Smooth muscle cell (in vitro differentiated cells): ENCODE results near the gene ABHD15. TPM values are rescaled to one million over a fixed set of nuclear protein-coding genes. Genes with fewer than 3 reads are reported as not detected.

Source experiments
- DNase-seq: peaks from one replicate; lab custom pipeline; 2025; ENCODE audit not compliant: unreplicated experiment; lab: John Stamatoyannopoulos, UW
- H2AFZ ChIP-seq: fragments of 200-600 bp; sonication (generic); 2 replicates; pipeline ENCODE4 v1.6.0; 2016; ENCODE audit warnings: antibody characterized with exemption, low read depth, mild to moderate bottlenecking
- H3F3A ChIP-seq: fragments of 200-600 bp; sonication (generic); 2 replicates; pipeline ENCODE4 v1.6.0; 2017; ENCODE audit warnings: antibody characterized with exemption, low read depth
- H3K27ac ChIP-seq: fragments of 200-600 bp; sonication (generic); 2 replicates; pipeline ENCODE4 v1.5.1; 2016; ENCODE audit warnings: low read depth, mild to moderate bottlenecking
- H3K27me3 ChIP-seq: fragments of 200-600 bp; sonication (generic); 2 replicates; pipeline ENCODE4 v1.6.1; 2016; ENCODE audit warnings: low read depth, mild to moderate bottlenecking
- H3K36me3 ChIP-seq: fragments of 200-600 bp; sonication (generic); 2 replicates; pipeline ENCODE4 v1.5.1; 2016; ENCODE audit warnings: low read depth
- H3K4me1 ChIP-seq: fragments of 200-600 bp; sonication (generic); 2 replicates; pipeline ENCODE4 v1.5.1; 2016; ENCODE audit warnings: low read depth
- H3K4me2 ChIP-seq: fragments of 200-600 bp; sonication (generic); 2 replicates; pipeline ENCODE4 v1.6.0; 2016; ENCODE audit warnings: mild to moderate bottlenecking
- H3K4me3 ChIP-seq: fragments of 200-600 bp; sonication (generic); 2 replicates; pipeline ENCODE4 v1.5.1; 2016; ENCODE audit warnings: mild to moderate bottlenecking
- H3K79me2 ChIP-seq: fragments of 200-600 bp; sonication (generic); 2 replicates; pipeline ENCODE4 v1.6.0; 2016; ENCODE audit warnings: low read depth, mild to moderate bottlenecking
- H3K9ac ChIP-seq: fragments of 200-600 bp; sonication (generic); 2 replicates; pipeline ENCODE4 v1.6.0; 2016; ENCODE audit warnings: low read depth
- H3K9me3 ChIP-seq: fragments of 200-600 bp; sonication (generic); replicated peaks from 2 replicates; pipeline ENCODE4 v1.5.1; 2016; ENCODE audit warnings: low read depth
- H4K20me1 ChIP-seq: fragments of 200-600 bp; sonication (generic); 2 replicates; pipeline ENCODE4 v1.6.0; 2016; ENCODE audit warnings: low read depth
- CTCF ChIP-seq: fragments of 200-600 bp; sonication (generic); IDR thresholded peaks from 2 replicates; pipeline ENCODE4 v1.5.1; 2017; ENCODE audit warnings: borderline replicate concordance, mild to moderate bottlenecking, antibody characterized with exemption; ENCODE audit not compliant: insufficient read depth, poor library complexity, severe bottlenecking
- WGBS: methylation state at CpG from one replicate; pipeline ENCODE4 v1.1.7; 2016; ENCODE audit warnings: low lambda C conversion rate; 5-methylcytosine and 5-hydroxymethylcytosine counted together
- polyA plus RNA-seq: library from polyadenylated mRNA; unstranded; fragments of >200 nt; fragmentation: Nextera tagmentation; extraction: Ambion mirVana; gene quantifications from 2 replicates; pipeline ENCODE4 v1.2.1, GENCODE V29; 2016
- total RNA-seq: library from RNA; depleted of rRNA; stranded (reverse); fragments of >200 nt; gene quantifications from 2 replicates; pipeline ENCODE4 v1.2.3, GENCODE V29; 2014

The ABHD15 gene
- total and polyA plus RNA-seq, 2 experiments from 2014 or later, result 5.0 to 7.4 TPM

- WGBS, result 70% methylated on average over 7 of the region's 7 CpGs
These were observed 28.5 kb upstream of the ABHD15 start for GRCh38 chr17:29595107-29595942.

GRCh38 chr17:29594519-29595090, 27.8 kb upstream of the ABHD15 start:
- H3K27ac ChIP-seq, result no peak overlapping the region
- H2AFZ ChIP-seq, result no peak overlapping the region
- H3K79me2 ChIP-seq, result no peaks in the 10 kb centered on the region
- H3K9ac ChIP-seq, result no peak overlapping the region
- no peaks in the 10 kb centered on the region for H3K9me3 ChIP-seq
- peak overlapping the region; percentile 99 for H3K4me2 ChIP-seq
- DNase-seq, result no peak
- no peak for TF ChIP-seq CTCF
- peaks cover 6% of the 10 kb centered on the region for H3F3A ChIP-seq
- H4K20me1 ChIP-seq, result peaks cover 35% of the 10 kb centered on the region
- WGBS, result 89% methylated on average over 10 of the region's 11 CpGs
- no peak overlapping the region for H3K4me3 ChIP-seq
- H3K27me3 ChIP-seq, result no peaks in the 10 kb centered on the region
- H3K4me1 ChIP-seq, result peaks cover 33% of the 10 kb centered on the region
- H3K36me3 ChIP-seq, result no peaks in the 10 kb centered on the region

More at GRCh38 chr17:29595107-29595942, 28.5 kb upstream of the ABHD15 start:
- H2AFZ ChIP-seq, result no peak overlapping the region
- peaks cover 2% of the 10 kb centered on the region for H3F3A ChIP-seq
- H3K79me2 ChIP-seq, result no peaks in the 10 kb centered on the region
- H3K4me2 ChIP-seq, result no peak overlapping the region
- H3K27ac ChIP-seq, result no peak overlapping the region
- H3K27me3 ChIP-seq, result no peaks in the 10 kb centered on the region
- no peak overlapping the region for H3K9ac ChIP-seq
- no peak overlapping the region for H3K4me3 ChIP-seq
- H4K20me1 ChIP-seq, result peaks cover 35% of the 10 kb centered on the region
- no peaks in the 10 kb centered on the region for H3K36me3 ChIP-seq
- TF ChIP-seq CTCF, result no peak
- H3K9me3 ChIP-seq, result no peaks in the 10 kb centered on the region
- DNase-seq, result no peak
- peaks cover 33% of the 10 kb centered on the region for H3K4me1 ChIP-seq

- Histone ChIP-seq H3F3A (peaks cover 6% of the 10 kb centered on the region), H3K36me3 (no peaks in the 10 kb centered on the region), H3K27me3 (no peaks in the 10 kb centered on the region), H3K4me1 (peaks cover 33% of the 10 kb centered on the region), H3K9ac (no peak overlapping the region), H4K20me1 (peaks cover 37% of the 10 kb centered on the region), H3K27ac (no peak overlapping the region), H3K9me3 (no peaks in the 10 kb centered on the region), H3K4me2 (peak overlapping the region; percentile 99), H3K4me3 (peak overlapping the region; percentile 68), H2AFZ (peak overlapping the region; percentile 72), H3K79me2 (peaks cover under 1% of the 10 kb centered on the region)
- no peak for DNase-seq
- WGBS, result 4% methylated on average over 55 of the region's 64 CpGs
- TF ChIP-seq CTCF, result no peak
These were observed 27.0 kb upstream of the ABHD15 start for GRCh38 chr17:29593591-29594518.
